Hepatic stellate cell (primary cell): ENCODE measurements around the gene EPN2.

Source experiments
- DNase-seq: peaks from one replicate; pipeline ENCODE4 v3.0.0; 2011; ENCODE audit warnings: low spot score

The EPN2 gene

DNA sequence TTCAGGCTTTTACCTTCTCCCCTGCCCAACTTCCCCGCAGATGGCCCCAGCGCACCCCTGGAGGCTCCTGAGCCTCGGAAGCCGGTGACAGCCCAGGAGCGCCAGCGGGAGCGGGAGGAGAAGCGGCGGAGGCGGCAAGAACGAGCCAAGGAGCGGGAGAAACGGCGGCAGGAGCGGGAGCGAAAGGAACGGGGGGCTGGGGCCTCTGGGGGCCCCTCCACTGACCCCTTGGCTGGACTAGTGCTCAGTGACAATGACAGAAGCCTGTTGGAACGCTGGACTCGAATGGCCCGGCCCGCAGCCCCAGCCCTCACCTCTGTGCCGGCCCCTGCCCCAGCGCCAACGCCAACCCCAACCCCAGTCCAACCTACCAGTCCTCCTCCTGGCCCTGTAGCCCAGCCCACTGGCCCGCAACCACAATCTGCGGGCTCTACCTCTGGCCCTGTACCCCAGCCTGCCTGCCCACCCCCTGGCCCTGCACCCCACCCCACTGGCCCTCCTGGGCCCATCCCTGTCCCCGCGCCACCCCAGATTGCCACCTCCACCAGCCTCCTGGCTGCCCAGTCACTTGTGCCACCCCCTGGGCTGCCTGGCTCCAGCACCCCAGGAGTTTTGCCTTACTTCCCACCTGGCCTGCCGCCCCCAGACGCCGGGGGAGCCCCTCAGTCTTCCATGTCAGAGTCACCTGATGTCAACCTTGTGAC, 144.7 kb downstream of the EPN2 start:
- DNase-seq, result no peak

DNA sequence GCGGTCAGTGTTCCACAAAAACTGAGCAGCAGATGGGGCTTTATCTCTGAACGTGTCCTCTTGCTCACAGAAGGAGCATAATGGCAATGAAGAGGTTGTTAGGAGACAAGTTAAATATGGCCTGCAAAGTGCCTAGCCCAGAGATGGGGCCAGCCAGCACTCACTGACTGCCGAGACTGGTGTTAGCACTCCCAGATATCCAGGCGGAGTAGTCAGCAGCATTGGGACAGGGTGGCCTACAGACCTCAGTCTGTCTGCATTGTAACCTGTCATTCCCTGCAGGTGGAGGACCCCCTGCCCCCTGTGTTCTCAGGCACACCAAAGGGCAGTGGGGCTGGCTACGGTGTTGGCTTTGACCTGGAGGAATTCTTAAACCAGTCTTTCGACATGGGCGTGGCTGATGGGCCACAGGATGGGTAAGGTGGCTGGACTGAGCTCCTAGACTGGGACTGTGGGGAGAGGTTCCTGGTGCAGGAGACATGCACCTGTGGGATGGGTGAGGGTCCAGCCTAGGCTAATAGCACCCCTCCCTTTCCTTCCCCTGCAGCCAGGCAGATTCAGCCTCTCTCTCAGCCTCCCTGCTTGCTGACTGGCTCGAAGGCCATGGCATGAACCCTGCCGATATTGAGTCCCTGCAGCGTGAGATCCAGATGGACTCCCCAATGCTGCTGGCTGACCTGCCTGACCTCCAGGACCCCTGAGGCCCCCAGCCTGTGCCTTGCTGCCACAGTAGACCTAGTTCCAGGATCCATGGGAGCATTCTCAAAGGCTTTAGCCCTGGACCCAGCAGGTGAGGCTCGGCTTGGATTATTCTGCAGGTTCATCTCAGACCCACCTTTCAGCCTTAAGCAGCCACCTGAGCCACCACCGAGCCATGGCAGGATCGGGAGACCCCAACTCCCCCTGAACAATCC, 145.6 kb downstream of the EPN2 start:
- DNase-seq, result no peak

DNA sequence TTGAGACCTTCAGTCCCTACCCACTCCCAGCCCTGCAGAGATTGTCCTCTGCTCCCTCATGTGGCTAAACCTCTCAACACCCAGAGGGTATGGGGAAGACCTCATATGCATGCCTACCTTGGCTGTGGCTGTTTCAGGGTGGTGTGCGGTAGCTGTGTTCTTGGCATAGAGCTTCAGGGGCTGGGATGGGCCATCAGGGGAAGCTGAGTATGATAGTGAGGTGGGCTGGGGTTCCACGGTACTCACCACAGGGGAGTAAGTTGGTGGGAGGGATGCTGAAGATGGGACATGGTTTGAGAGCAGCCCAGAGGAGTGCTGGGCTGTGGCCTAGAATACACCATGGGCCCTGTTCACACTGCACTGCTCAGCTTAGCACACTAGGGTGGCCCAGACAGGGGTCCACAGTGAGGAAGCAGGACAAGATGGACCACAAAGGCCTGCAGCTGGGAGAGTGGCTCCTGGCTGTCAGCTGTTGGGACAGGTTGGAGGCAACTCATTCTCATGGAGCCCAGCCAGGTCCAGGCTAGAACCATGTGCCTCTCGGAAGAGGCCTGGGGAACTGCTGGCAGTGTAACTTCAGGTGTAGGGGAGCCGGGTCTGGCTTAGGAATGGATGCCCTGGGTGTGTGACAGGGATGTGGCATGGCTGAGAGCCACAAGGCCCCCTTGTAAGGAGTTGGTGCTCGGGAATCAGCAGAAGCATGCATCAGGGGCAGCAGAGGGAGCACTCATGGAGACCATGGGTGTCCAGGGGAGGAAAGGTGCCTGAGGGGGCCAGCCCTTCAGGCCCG, 146.7 kb downstream of the EPN2 start:
- no peak for DNase-seq

DNA sequence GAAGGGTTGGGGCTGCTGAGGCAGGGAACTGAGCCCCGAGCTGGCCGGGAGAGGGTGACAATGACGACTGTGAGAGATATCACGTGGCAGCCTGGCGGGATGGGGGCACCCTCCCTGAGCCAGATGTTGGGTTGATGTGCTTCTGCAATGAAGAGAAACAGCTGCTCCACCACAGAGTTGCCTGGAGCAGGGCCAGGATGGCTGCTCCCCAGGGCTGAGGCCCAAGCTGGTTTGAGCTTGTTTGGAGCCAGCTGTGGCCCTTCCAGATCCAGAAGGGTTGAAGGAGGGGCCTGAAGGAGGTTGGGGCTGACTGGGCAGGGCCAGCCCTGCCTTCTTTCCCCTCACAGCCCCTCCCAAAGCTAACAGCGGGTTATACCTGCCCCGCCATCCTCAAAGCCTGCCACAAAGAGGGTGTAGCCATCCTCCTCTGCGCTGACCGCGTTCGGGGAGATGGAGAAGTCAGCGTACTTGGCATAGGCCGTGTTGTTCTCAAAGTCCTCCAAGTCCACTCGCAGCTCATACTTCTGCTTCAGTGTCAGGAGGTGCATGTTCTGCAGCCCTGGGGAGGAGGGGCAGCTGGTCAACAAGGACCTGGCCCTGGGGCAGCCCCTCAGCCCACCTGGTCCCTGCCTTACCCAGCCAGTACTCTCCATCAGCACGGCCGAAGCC, 147.7 kb downstream of the EPN2 start:
- DNase-seq, result peak; percentile 69

- DNase-seq, result no peak
Measured at GRCh38 chr17:19385521-19385983, 148.4 kb downstream of the EPN2 start.
